GM20000 (cell line): Measurements from ENCODE around the gene FAF2.

Experiments used
- DNase-seq: peaks from one replicate; pipeline ENCODE4 v3.0.0; 2012; ENCODE audit warnings: low spot score
- TF ChIP-seq, protein P1 (sequence below): IDR thresholded peaks from 2 replicates; pipeline ENCODE4 v1.5.1; 2012; ENCODE audit warnings: mild to moderate bottlenecking, control low read depth; ENCODE audit errors: extremely low read depth, missing control alignments

FAF2 gene

DNA sequence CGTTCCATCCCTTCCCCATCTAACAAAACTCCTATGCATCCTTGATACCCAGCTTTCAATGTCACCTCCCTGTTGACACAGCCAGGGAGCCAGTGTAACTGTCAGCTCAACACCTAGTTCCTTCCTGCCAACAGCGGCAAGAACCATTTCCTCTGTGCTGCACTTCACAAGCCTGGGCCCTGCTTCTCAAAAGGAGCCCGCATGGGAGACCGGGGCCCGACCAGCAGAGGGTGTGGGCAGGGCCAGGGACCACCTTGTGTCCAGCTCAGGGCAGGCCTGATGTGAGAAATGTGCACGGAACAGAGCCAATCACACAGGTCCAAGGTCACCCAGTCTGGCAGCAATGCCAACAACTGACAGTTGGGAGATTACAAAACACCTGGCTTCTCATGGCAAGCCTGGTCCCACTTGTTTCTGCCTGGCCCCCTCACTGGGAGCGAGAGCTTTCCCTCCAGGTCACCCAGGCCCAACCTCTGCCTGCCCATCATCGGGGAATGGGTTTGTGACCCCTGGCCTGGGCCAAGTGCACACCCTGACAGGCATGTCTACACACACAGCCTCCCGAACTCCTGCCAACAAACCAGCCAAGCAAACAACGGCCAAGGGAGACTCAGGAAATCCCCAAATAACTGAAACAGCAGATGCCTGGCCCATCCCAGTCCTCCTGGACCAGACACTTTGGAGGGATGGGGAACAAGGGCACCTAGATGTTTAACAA lies 85.9 kb downstream of the FAF2 start:
- TF ChIP-seq, protein P1, sequence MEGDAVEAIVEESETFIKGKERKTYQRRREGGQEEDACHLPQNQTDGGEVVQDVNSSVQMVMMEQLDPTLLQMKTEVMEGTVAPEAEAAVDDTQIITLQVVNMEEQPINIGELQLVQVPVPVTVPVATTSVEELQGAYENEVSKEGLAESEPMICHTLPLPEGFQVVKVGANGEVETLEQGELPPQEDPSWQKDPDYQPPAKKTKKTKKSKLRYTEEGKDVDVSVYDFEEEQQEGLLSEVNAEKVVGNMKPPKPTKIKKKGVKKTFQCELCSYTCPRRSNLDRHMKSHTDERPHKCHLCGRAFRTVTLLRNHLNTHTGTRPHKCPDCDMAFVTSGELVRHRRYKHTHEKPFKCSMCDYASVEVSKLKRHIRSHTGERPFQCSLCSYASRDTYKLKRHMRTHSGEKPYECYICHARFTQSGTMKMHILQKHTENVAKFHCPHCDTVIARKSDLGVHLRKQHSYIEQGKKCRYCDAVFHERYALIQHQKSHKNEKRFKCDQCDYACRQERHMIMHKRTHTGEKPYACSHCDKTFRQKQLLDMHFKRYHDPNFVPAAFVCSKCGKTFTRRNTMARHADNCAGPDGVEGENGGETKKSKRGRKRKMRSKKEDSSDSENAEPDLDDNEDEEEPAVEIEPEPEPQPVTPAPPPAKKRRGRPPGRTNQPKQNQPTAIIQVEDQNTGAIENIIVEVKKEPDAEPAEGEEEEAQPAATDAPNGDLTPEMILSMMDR = no peak
- DNase-seq = peak; percentile 64

DNA sequence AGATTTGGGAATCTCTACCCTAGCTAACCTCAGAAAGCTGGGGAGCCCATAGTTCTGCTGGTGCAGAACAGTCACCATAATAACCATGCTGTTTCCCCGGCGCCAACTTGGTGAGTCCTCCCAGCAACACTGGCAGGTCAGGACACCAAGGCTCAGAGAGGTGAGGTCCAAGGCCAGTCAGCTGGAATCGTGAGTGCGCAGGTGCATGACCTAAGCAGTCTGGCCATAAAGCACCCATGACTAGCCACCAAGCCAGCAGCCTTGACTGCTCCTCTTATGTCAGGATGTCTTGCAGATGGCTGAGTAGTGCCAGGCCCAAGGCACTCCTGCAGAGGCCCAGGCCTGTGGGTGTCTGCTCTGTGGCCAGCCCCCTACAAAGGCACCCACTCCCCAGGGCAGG lies 86.5 kb downstream of the FAF2 start:
- TF ChIP-seq, protein P1 = no peak
- peak; percentile 39 for DNase-seq

DNA sequence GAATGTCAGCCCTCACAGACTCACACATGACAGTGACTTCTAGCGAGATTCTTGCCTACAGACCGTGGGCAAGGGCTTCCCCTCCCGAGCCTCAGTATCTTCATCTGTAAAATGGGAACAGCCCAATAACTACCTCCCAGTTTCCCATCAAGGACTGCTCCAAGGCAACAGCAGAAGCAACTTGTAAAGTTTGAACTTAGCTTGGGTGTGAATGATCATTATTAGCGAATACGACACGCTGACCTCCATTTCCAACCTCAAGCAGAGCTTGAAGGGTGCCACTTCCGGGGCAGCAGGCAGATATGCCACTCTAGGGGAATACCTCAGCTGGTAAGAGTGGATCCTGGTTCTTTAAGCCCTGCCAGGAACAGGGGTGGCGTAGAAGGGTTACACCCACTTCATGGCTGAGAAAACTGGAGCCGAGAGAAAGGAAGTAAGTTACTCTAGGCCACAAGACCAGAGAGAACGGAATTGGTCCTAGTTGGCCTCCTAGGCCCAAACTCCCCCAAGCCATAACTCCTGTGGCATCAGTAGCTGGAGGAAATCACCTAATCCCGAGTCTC lies 87.0 kb downstream of the FAF2 start:
- TF ChIP-seq, protein P1 = no peak
- DNase-seq = peak; percentile 45

DNA sequence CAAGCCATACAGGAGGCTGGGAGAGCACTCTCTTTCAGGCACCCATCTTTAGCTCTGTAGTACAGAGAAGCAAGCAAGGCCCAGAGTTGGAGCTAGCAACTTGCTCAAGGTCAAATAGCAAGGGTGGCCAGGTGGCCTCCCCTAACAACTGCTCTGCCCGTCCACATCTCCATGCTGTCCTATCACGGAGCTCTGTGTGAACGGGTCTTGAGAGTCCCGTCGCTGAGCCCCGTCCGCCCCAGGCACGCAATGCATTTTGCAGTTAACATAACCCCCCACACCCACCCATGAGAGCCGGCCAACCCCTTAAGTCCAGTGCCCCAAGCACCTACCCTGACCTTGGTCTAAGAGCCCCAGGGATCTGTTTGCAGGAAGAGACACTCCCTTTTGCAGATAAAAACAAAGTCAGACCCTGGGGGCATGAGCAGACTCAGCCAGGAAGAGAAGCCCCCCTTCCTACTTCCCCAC lies 87.5 kb downstream of the FAF2 start:
- DNase-seq = no peak
- TF ChIP-seq, protein P1 = no peak

DNA sequence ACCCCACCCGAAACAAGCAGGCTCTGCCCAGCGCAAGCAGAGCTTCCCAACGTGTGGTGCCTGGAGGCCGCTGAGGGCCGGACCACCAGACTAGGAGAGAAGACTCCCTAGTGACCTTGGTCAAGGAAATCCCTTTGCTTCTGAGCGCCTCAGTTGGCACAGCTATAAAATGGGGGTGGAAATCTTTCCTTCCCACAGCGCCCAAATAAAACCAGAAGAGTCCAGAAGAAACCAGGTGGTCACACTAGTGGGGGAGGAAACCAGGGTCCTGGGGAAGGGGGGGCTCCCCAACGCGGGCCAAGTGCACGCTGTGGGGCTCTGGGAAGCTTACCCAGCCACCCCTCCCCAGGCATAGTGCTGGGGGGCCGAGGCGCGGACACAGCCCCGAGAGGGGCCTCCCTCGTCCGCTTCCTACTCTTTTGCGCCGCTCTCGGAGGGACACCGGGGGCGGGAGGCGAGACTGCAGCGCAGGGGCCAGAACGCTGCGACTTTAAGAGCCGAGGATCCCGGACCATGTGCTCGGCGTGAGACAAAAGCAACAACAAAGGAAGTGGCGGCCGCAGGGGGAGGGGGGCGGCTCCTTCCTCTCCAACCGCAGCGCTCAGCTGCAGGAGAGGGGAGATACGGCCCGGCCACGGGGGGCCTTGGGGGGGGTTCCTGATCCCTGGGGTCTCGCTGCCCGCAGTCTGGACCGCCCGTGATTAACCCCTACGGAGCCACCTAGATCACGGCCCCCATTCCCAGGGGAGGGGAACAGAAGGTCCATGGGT lies 88.1 kb downstream of the FAF2 start:
- peak; percentile 87 for DNase-seq
- TF ChIP-seq, protein P1 = no peak

DNA sequence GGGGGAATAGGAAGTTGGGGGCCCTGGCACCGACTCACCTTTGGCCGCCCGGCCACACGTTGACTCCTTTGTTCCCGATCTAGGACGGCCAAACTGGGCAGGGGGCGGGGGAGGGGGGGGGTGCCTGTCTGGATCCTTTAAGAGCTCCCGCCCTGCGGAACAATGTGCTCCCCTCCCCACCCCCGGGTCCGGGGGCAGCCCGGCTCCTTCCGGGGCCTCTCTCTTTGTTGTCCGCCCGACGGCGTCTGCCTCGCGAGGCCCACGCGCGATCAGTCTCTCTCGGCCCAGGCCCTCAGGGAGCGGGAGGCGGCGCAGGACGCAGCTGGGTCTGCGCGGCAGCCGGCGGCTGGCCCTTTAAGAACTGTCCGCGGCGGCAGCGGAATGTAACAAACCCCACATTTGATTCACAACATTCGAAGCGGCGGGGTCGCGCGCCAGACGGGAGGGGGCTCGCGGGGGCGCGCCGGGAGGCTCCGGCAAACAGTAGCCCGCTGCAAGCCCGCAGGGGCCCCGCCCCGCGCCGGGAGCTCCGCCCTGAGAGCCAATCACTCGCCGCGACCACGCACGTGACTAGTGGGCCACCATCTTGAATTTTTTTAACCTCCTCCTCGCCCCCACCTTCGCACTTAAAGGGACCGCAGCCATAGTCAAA lies 88.8 kb downstream of the FAF2 start, which contains the start of gene RNF44:
Gene RNF44 (minus strand): TSS at position 501 of the 652 bp plus-strand sequence. CDS start 4,930 bp downstream, outside the sequence.
- DNase-seq = peak; percentile 96
- TF ChIP-seq, protein P1 = no peak
